Measurements from ENCODE around the gene INPP5J.

INPP5J gene

GRCh38 chr22:31085928-31086327 is 36.8 kb upstream of the INPP5J start:
- TF ChIP-seq GATA3 (IDR thresholded peaks at IDR 0.05; ENCODE audit: low read depth, low read length), result no peak
- TF ChIP-seq GATA2 (IDR thresholded peaks at IDR 0.05; ENCODE audit: low read depth, low read length), result no peak

- TF ChIP-seq GATA3 (IDR thresholded peaks at IDR 0.05; ENCODE audit: low read depth, low read length) (no peak), GATA2 (IDR thresholded peaks at IDR 0.05; ENCODE audit: low read depth, low read length) (peak; percentile 42; the same call in 1 of the 2 replicates)
These were observed 35.9 kb upstream of the INPP5J start for GRCh38 chr22:31086703-31087330.

- TF ChIP-seq GATA2 (IDR thresholded peaks at IDR 0.05; ENCODE audit: low read depth, low read length) (no peak), GATA3 (IDR thresholded peaks at IDR 0.05; ENCODE audit: low read depth, low read length) (no peak)
These were observed 35.0 kb upstream of the INPP5J start for GRCh38 chr22:31087744-31088215.

GRCh38 chr22:31088233-31088986 is 34.4 kb upstream of the INPP5J start:
- TF ChIP-seq GATA2 (IDR thresholded peaks at IDR 0.05; ENCODE audit: low read depth, low read length), result no peak
- TF ChIP-seq GATA3 (IDR thresholded peaks at IDR 0.05; ENCODE audit: low read depth, low read length), result no peak

GRCh38 chr22:31089160-31090100 is 33.3 kb upstream of the INPP5J start:
- TF ChIP-seq GATA2 (IDR thresholded peaks at IDR 0.05; ENCODE audit: low read depth, low read length) (no peak), GATA3 (IDR thresholded peaks at IDR 0.05; ENCODE audit: low read depth, low read length) (no peak)

- no peak for TF ChIP-seq GATA2 (IDR thresholded peaks at IDR 0.05; ENCODE audit: low read depth, low read length)
- no peak for TF ChIP-seq GATA3 (IDR thresholded peaks at IDR 0.05; ENCODE audit: low read depth, low read length)
These were observed 32.3 kb upstream of the INPP5J start for GRCh38 chr22:31090217-31091085.

GRCh38 chr22:31091106-31091975 is 31.4 kb upstream of the INPP5J start:
- TF ChIP-seq GATA3 (IDR thresholded peaks at IDR 0.05; ENCODE audit: low read depth, low read length) (no peak), GATA2 (IDR thresholded peaks at IDR 0.05; ENCODE audit: low read depth, low read length) (no peak)

GRCh38 chr22:31092161-31092560 is 30.6 kb upstream of the INPP5J start:
- TF ChIP-seq GATA3 (IDR thresholded peaks at IDR 0.05; ENCODE audit: low read depth, low read length), result no peak
- TF ChIP-seq GATA2 (IDR thresholded peaks at IDR 0.05; ENCODE audit: low read depth, low read length), result no peak

GRCh38 chr22:31093086-31093850 is 29.5 kb upstream of the INPP5J start:
- TF ChIP-seq GATA2 (IDR thresholded peaks at IDR 0.05; ENCODE audit: low read depth, low read length) (no peak), GATA3 (IDR thresholded peaks at IDR 0.05; ENCODE audit: low read depth, low read length) (no peak)

- no peak for TF ChIP-seq GATA2 (IDR thresholded peaks at IDR 0.05; ENCODE audit: low read depth, low read length)
- TF ChIP-seq GATA3 (IDR thresholded peaks at IDR 0.05; ENCODE audit: low read depth, low read length), result no peak
These were observed 28.7 kb upstream of the INPP5J start for GRCh38 chr22:31094021-31094551.

- no peak for TF ChIP-seq GATA2 (IDR thresholded peaks at IDR 0.05; ENCODE audit: low read depth, low read length)
- TF ChIP-seq GATA3 (IDR thresholded peaks at IDR 0.05; ENCODE audit: low read depth, low read length), result no peak
These were observed 28.0 kb upstream of the INPP5J start for GRCh38 chr22:31094741-31095140.

All from SH-SY5Y (cell line).